MCF 10A (cell line): ENCODE data around the gene PLA2G4C. TPM values are rescaled to one million over a fixed set of nuclear protein-coding genes. Genes with fewer than 3 reads are reported as not detected.
A peak's percentile ranks its signal among the peaks of the same experiment; 100 is the strongest.

Experiments
- BruUV-seq: library from RNA; stranded (reverse); fragments of 400-500 nt; replicated peaks from 2 replicates; lab custom pipeline; 2021; lab: Mats Ljungman, UMichigan
- CTCF ChIA-PET: fragments of 300-600 bp; sonication (Branson Sonifier 250); formaldehyde crosslinking; extraction: SDS; loops from one replicate; lab custom pipeline; 2021; ENCODE audit warnings: antibody characterized with exemption, inconsistent platforms; lab: Yijun Ruan, JAX
- POLR2A ChIA-PET: fragments of 300-600, 350-650 bp; sonication (Branson Sonifier 250); formaldehyde crosslinking; extraction: SDS; loops from one replicate; lab custom pipeline; 2020; ENCODE audit warnings: antibody characterized with exemption, inconsistent platforms; lab: Yijun Ruan, JAX
- DNase-seq: peaks from one replicate; pipeline ENCODE4 v3.0.0-alpha.2; 2018; ENCODE audit not compliant: unreplicated experiment
- H3K27ac Mint-ChIP-seq: one replicate; pipeline ENCODE4 v1.8.0; 2022; ENCODE audit warnings: mild to moderate bottlenecking, low read depth, mixed read lengths; ENCODE audit not compliant: unreplicated experiment
- H3K27me3 Mint-ChIP-seq: one replicate; pipeline ENCODE4 v1.8.0; 2022; ENCODE audit warnings: mixed read lengths; ENCODE audit not compliant: insufficient read depth, unreplicated experiment
- H3K36me3 Mint-ChIP-seq: one replicate; pipeline ENCODE4 v1.8.0; 2022; ENCODE audit warnings: mild to moderate bottlenecking, moderate library complexity, mixed read lengths; ENCODE audit not compliant: insufficient read depth, unreplicated experiment
- H3K4me1 Mint-ChIP-seq: one replicate; pipeline ENCODE4 v1.8.0; 2022; ENCODE audit warnings: mixed read lengths; ENCODE audit not compliant: insufficient read depth, unreplicated experiment
- H3K4me3 Mint-ChIP-seq: one replicate; pipeline ENCODE4 v1.8.0; 2022; ENCODE audit warnings: mild to moderate bottlenecking, moderate library complexity, mixed read lengths; ENCODE audit not compliant: unreplicated experiment
- H3K9me3 Mint-ChIP-seq: one replicate; pipeline ENCODE4 v1.8.0; 2022; ENCODE audit warnings: mixed read lengths; ENCODE audit not compliant: unreplicated experiment
- intact Hi-C: fragments of 100-400 bp; cut with micrococcal nuclease; formaldehyde crosslinking; loops from 2 replicates; pipeline ENCODE4 v1.14.1; 2022
- total RNA-seq: library from RNA; stranded (reverse); gene quantifications from 2 replicates; pipeline ENCODE4 v1.2.3, GENCODE V29; 2022
- TF ChIP-seq, protein P1 (sequence below): fragments of 200-600 bp; IDR thresholded peaks from one replicate; pipeline ENCODE4 v1.8.0; 2022; ENCODE audit warnings: antibody characterized with exemption, mild to moderate bottlenecking; ENCODE audit not compliant: unreplicated experiment

Gene PLA2G4C
- total RNA-seq, 1 experiment from 2014 or later: 1.4 TPM

- CTCF ChIA-PET: no interaction called here
- no peak overlapping the region for H3K27ac Mint-ChIP-seq
- intact Hi-C loops: no loop called here
- POLR2A ChIA-PET: no interaction called here
- H3K4me1 Mint-ChIP-seq: no peaks in the 10 kb centered on the region
- peaks cover 48% of the 10 kb centered on the region for H3K27me3 Mint-ChIP-seq
- H3K9me3 Mint-ChIP-seq: no peaks in the 10 kb centered on the region
- DNase-seq: no peak
- H3K4me3 Mint-ChIP-seq: no peak overlapping the region
- no TSS peak for BruUV-seq
- TF ChIP-seq, protein P1, sequence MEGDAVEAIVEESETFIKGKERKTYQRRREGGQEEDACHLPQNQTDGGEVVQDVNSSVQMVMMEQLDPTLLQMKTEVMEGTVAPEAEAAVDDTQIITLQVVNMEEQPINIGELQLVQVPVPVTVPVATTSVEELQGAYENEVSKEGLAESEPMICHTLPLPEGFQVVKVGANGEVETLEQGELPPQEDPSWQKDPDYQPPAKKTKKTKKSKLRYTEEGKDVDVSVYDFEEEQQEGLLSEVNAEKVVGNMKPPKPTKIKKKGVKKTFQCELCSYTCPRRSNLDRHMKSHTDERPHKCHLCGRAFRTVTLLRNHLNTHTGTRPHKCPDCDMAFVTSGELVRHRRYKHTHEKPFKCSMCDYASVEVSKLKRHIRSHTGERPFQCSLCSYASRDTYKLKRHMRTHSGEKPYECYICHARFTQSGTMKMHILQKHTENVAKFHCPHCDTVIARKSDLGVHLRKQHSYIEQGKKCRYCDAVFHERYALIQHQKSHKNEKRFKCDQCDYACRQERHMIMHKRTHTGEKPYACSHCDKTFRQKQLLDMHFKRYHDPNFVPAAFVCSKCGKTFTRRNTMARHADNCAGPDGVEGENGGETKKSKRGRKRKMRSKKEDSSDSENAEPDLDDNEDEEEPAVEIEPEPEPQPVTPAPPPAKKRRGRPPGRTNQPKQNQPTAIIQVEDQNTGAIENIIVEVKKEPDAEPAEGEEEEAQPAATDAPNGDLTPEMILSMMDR: no peak
- H3K36me3 Mint-ChIP-seq: no peaks in the 10 kb centered on the region
Measured at GRCh38 chr19:48053076-48053475, 57.5 kb downstream of the PLA2G4C start.

DNA sequence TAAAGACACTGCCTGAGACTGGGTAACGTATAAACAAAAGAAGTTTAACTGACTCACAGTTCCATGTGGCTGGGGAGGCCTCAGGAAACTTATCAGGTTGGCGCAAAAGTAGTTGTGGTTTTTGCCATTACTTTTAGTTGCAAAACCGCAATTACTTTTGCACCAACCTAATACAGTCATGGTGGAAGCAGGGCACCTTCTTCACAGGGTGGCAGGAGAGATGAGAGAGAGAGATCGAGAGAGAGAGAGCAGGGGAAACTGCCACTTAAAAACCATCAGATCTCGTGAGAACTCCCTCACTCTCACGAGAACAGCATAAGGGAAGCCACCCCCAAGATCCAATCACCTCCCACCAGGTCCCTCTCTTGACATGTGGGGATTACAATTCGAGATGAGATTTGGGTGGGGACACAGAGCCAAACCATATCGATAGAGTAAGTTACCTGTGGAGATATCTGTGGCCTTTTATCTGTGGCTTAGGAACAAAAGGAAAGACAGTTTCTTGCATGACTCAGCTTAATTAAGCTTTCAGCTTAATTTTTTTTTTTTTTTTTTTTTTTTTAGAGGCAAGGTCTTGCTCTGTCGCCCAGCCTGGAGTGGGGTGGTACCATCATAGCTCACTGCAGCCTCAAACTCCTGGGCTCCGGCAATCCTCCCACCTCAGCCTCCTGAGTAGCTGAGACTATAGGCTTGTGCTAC, 59.1 kb downstream of the PLA2G4C start:
- no TSS peak for BruUV-seq
- no peaks in the 10 kb centered on the region for H3K36me3 Mint-ChIP-seq
- ChIA-PET POLR2A (no interaction called here), CTCF (interaction anchor here (0.6 kb wide), 1 partner anchor 260 kb away, joined by 5 read pairs; no protein-coding TSS in a partner anchor)
- H3K27ac Mint-ChIP-seq: no peak overlapping the region
- TF ChIP-seq, protein P1: no peak
- no peak overlapping the region for H3K4me3 Mint-ChIP-seq
- H3K9me3 Mint-ChIP-seq: no peaks in the 10 kb centered on the region
- intact Hi-C loops: no loop called here
- peaks cover 59% of the 10 kb centered on the region for H3K27me3 Mint-ChIP-seq
- H3K4me1 Mint-ChIP-seq: no peaks in the 10 kb centered on the region
- no peak for DNase-seq

- CTCF ChIA-PET: no interaction called here
- H3K4me1 Mint-ChIP-seq: no peaks in the 10 kb centered on the region
Measured at GRCh38 chr19:48044561-48044960, 66.1 kb downstream of the PLA2G4C start.

GRCh38 chr19:48043675-48044258, 66.8 kb downstream of the PLA2G4C start, which contains the start of gene CABP5:
CABP5 (minus strand) TSS chr19:48044079; CDS start chr19:48043922, 157 bp downstream.
- peaks cover 85% of the 10 kb centered on the region for H3K27me3 Mint-ChIP-seq
- intact Hi-C loops: no loop called here
- H3K4me3 Mint-ChIP-seq: no peak within 1 kb of the TSS
- TF ChIP-seq, protein P1: no peak
- POLR2A ChIA-PET: no interaction called here
- CTCF ChIA-PET: no interaction called here
- no peaks in the 10 kb centered on the region for H3K9me3 Mint-ChIP-seq
- H3K4me1 Mint-ChIP-seq: no peaks in the 10 kb centered on the region
- no peaks in the 10 kb centered on the region for H3K36me3 Mint-ChIP-seq
- no peak within 1 kb of the TSS for H3K27ac Mint-ChIP-seq
- no peak for DNase-seq
- BruUV-seq: no TSS peak

More at GRCh38 chr19:48044561-48044960, 66.1 kb downstream of the PLA2G4C start:
- TF ChIP-seq, protein P1: no peak
- peaks cover 90% of the 10 kb centered on the region for H3K27me3 Mint-ChIP-seq
- no peak overlapping the region for H3K27ac Mint-ChIP-seq
- POLR2A ChIA-PET: no interaction called here
- no peaks in the 10 kb centered on the region for H3K9me3 Mint-ChIP-seq
- no TSS peak for BruUV-seq
- no peaks in the 10 kb centered on the region for H3K36me3 Mint-ChIP-seq
- intact Hi-C loops: no loop called here
- peak; percentile 6 for DNase-seq
- no peak overlapping the region for H3K4me3 Mint-ChIP-seq
